Neural progenitor cell (in vitro differentiated cells): ENCODE data around the gene HDLBP. TPM values are rescaled to one million over a fixed set of nuclear protein-coding genes. Genes with fewer than 3 reads are reported as not detected.

ENCODE experiments used
- DNase-seq: peaks from one replicate; pipeline ENCODE4 v3.0.0-alpha.2; 2016; ENCODE audit warnings: low spot score
- H2AFZ ChIP-seq: fragments of 200-600 bp; sonication (generic); replicated peaks from 2 replicates; pipeline ENCODE4 v1.6.1; 2016; ENCODE audit warnings: antibody characterized with exemption
- H3F3A ChIP-seq: fragments of 200-600 bp; sonication (generic); 2 replicates; pipeline ENCODE4 v1.6.1; 2016; ENCODE audit warnings: antibody characterized with exemption, low read depth
- H3K27ac ChIP-seq: fragments of 200-600 bp; sonication (generic); 2 replicates; pipeline ENCODE4 v1.5.1; 2016; ENCODE audit warnings: mild to moderate bottlenecking
- H3K27me3 ChIP-seq: fragments of 200-600 bp; sonication (generic); 2 replicates; pipeline ENCODE4 v1.6.1; 2016; ENCODE audit warnings: mild to moderate bottlenecking, moderate library complexity
- H3K36me3 ChIP-seq: fragments of 200-600 bp; sonication (generic); 2 replicates; pipeline ENCODE4 v1.5.1; 2016
- H3K4me1 ChIP-seq: fragments of 200-600 bp; sonication (generic); 2 replicates; pipeline ENCODE4 v1.6.1; 2016; ENCODE audit warnings: mixed run types
- H3K4me2 ChIP-seq: fragments of 200-600 bp; sonication (generic); 2 replicates; pipeline ENCODE4 v1.6.1; 2016
- H3K4me3 ChIP-seq: fragments of 200-600 bp; sonication (generic); 2 replicates; pipeline ENCODE4 v1.5.1; 2016
- H3K79me2 ChIP-seq: fragments of 200-600 bp; sonication (generic); 2 replicates; pipeline ENCODE4 v1.6.1; 2016; ENCODE audit warnings: low read depth
- H3K9ac ChIP-seq: fragments of 200-600 bp; sonication (generic); 2 replicates; pipeline ENCODE4 v1.6.1; 2016
- H3K9me3 ChIP-seq: fragments of 200-600 bp; sonication (generic); 2 replicates; pipeline ENCODE4 v1.5.1; 2016; ENCODE audit warnings: low read depth
- H4K20me1 ChIP-seq: fragments of 200-600 bp; sonication (generic); 2 replicates; pipeline ENCODE4 v1.6.1; 2016; ENCODE audit warnings: low read depth
- H3K27ac Mint-ChIP-seq: 3 replicates; pipeline ENCODE4 v1.8.0; 2021; ENCODE audit warnings: mixed read lengths
- H3K27me3 Mint-ChIP-seq: 2 replicates; pipeline ENCODE4 v1.8.0; 2022; ENCODE audit warnings: low read depth, mild to moderate bottlenecking, inconsistent platforms, moderate library complexity, mixed read lengths; ENCODE audit not compliant: insufficient read depth
- H3K36me3 Mint-ChIP-seq: 3 replicates; pipeline ENCODE4 v1.8.0; 2021; ENCODE audit warnings: mixed read lengths
- H3K4me1 Mint-ChIP-seq: 3 replicates; pipeline ENCODE4 v1.8.0; 2021; ENCODE audit warnings: mixed read lengths
- H3K4me3 Mint-ChIP-seq: 3 replicates; pipeline ENCODE4 v1.8.0; 2021; ENCODE audit warnings: mild to moderate bottlenecking, moderate library complexity, mixed read lengths
- H3K9me3 Mint-ChIP-seq: 3 replicates; pipeline ENCODE4 v1.8.0; 2020; ENCODE audit warnings: mixed read lengths
- CTCF ChIP-seq: fragments of 200-600 bp; sonication (generic); IDR thresholded peaks from 2 replicates; pipeline ENCODE4 v1.5.1; 2017; ENCODE audit warnings: antibody characterized with exemption, mild to moderate bottlenecking
- EZH2 ChIP-seq: fragments of 200-600 bp; sonication (generic); IDR thresholded peaks from 2 replicates; pipeline ENCODE4 v1.6.1; 2017; ENCODE audit warnings: antibody characterized with exemption, mild to moderate bottlenecking, moderate library complexity
- EZH2phosphoT487 ChIP-seq: fragments of 200-600 bp; sonication (generic); IDR thresholded peaks from 2 replicates; pipeline ENCODE4 v1.6.1; 2017; ENCODE audit warnings: antibody characterized with exemption
- total RNA-seq: library from RNA; depleted of rRNA; stranded (reverse); fragments of >200 nt; gene quantifications from 2 replicates; pipeline ENCODE4 v1.2.3, GENCODE V29; 2015; ENCODE audit warnings: low replicate concordance

HDLBP gene
- total RNA-seq, 1 donor from 2014 or later, result 251 TPM

- Histone ChIP-seq H2AFZ (no peak overlapping the region), H3K79me2 (peaks cover 96% of the 10 kb centered on the region), H3K4me1 (no peaks in the 10 kb centered on the region), H4K20me1 (peaks cover 63% of the 10 kb centered on the region), H3K9ac (no peak overlapping the region), H3K9me3 (no peaks in the 10 kb centered on the region), H3F3A (peaks cover 23% of the 10 kb centered on the region), H3K4me2 (peak overlapping the region; percentile 95), H3K36me3 (no peaks in the 10 kb centered on the region), H3K4me3 (peak overlapping the region; percentile 87), H3K27ac (no peak overlapping the region), H3K27me3 (no peaks in the 10 kb centered on the region)
- Mint-ChIP-seq H3K4me1 (peaks cover 20% of the 10 kb centered on the region), H3K4me3 (peak overlapping the region; percentile 85), H3K27ac (no peak overlapping the region), H3K9me3 (peaks cover 19% of the 10 kb centered on the region), H3K27me3 (peaks cover 6% of the 10 kb centered on the region), H3K36me3 (peaks cover 25% of the 10 kb centered on the region)
- DNase-seq, result peak; percentile 11
- TF ChIP-seq EZH2phosphoT487 (no peak), CTCF (peak; percentile 10)
Measured at GRCh38 chr2:241273210-241274020, 42.1 kb downstream of the HDLBP start.

- peaks cover 25% of the 10 kb centered on the region for H3K36me3 Mint-ChIP-seq
- peak overlapping the region; percentile 85 for H3K4me3 Mint-ChIP-seq
- peaks cover 19% of the 10 kb centered on the region for H3K9me3 Mint-ChIP-seq
- Histone ChIP-seq H3K27me3 (no peaks in the 10 kb centered on the region), H3K9me3 (no peaks in the 10 kb centered on the region), H3K27ac (no peak overlapping the region), H2AFZ (no peak overlapping the region), H3K4me1 (no peaks in the 10 kb centered on the region), H3K36me3 (no peaks in the 10 kb centered on the region), H3F3A (peaks cover 23% of the 10 kb centered on the region), H4K20me1 (peaks cover 71% of the 10 kb centered on the region), H3K4me2 (peak overlapping the region; percentile 95), H3K4me3 (peak overlapping the region; percentile 87), H3K9ac (peak overlapping the region; percentile 48), H3K79me2 (peaks cover 96% of the 10 kb centered on the region)
- TF ChIP-seq CTCF, result no peak
- H3K27ac Mint-ChIP-seq, result no peak overlapping the region
- DNase-seq, result peak; percentile 73
- peaks cover 5% of the 10 kb centered on the region for H3K27me3 Mint-ChIP-seq
- H3K4me1 Mint-ChIP-seq, result peaks cover 23% of the 10 kb centered on the region
Measured at GRCh38 chr2:241272303-241273209, 42.9 kb downstream of the HDLBP start.

- H3K9ac ChIP-seq, result peak overlapping the region; percentile 48
- no peaks in the 10 kb centered on the region for H3K36me3 ChIP-seq
- peaks cover 23% of the 10 kb centered on the region for H3K4me1 Mint-ChIP-seq
- H3K36me3 Mint-ChIP-seq, result peaks cover 21% of the 10 kb centered on the region
- H3K27ac Mint-ChIP-seq, result peak overlapping the region; percentile 78
- no peaks in the 10 kb centered on the region for H3K9me3 ChIP-seq
- TF ChIP-seq EZH2phosphoT487 (no peak), EZH2 (no peak), CTCF (no peak)
- H3K4me2 ChIP-seq, result peak overlapping the region; percentile 95
- peak; percentile 25 for DNase-seq
- H3K4me1 ChIP-seq, result no peaks in the 10 kb centered on the region
- H3K4me3 Mint-ChIP-seq, result peak overlapping the region; percentile 92
- peaks cover 16% of the 10 kb centered on the region for H3K9me3 Mint-ChIP-seq
- H3K27me3 ChIP-seq, result no peaks in the 10 kb centered on the region
- peak overlapping the region; percentile 87 for H3K4me3 ChIP-seq
- H3K27ac ChIP-seq, result no peak overlapping the region
- H3F3A ChIP-seq, result peaks cover 23% of the 10 kb centered on the region
- H3K79me2 ChIP-seq, result peaks cover 96% of the 10 kb centered on the region
- peaks cover 78% of the 10 kb centered on the region for H4K20me1 ChIP-seq
- H2AFZ ChIP-seq, result no peak overlapping the region
- peaks cover 4% of the 10 kb centered on the region for H3K27me3 Mint-ChIP-seq
Measured at GRCh38 chr2:241271706-241272302, 43.7 kb downstream of the HDLBP start.
